Left kidney (tissue), 2 donors: ENCODE measurements around the gene ITGB2. TPM values are rescaled to one million over a fixed set of nuclear protein-coding genes. Genes with fewer than 3 reads are reported as not detected.

Experiments used
- DNase-seq: peaks from one replicate; pipeline ENCODE4 v3.0.0-alpha.2; 2013
- polyA plus RNA-seq: library from polyadenylated mRNA; unstranded; fragments of 120-200 nt; gene quantifications from one replicate; pipeline ENCODE4 v1.2.1, GENCODE V29; 2013; ENCODE audit not compliant: insufficient read length

Gene ITGB2
- polyA plus RNA-seq, 1 donor: 11.8 TPM

- no peak for DNase-seq
Measured at GRCh38 chr21:44869781-44870747, 50.6 kb downstream of the ITGB2 start.

DNA sequence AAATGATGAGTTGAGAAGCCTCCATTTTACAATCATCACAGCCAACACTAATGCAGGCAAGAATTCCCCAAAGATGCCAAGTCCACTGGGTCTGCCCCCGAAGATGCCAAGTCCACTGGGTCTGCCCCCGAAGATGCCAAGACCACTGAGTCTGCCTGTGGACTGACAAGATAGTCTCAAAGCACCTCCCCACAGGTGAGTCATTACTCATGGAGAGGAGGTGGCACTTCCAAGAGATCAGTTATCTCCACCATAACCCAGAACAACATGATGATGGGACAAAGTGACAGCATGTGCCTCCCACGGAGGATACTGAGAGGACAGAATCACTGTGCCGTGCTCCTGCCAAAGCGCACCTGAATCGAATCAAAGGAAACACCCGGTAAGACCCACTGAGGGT lies 52.0 kb downstream of the ITGB2 start:
- no peak for DNase-seq

DNA sequence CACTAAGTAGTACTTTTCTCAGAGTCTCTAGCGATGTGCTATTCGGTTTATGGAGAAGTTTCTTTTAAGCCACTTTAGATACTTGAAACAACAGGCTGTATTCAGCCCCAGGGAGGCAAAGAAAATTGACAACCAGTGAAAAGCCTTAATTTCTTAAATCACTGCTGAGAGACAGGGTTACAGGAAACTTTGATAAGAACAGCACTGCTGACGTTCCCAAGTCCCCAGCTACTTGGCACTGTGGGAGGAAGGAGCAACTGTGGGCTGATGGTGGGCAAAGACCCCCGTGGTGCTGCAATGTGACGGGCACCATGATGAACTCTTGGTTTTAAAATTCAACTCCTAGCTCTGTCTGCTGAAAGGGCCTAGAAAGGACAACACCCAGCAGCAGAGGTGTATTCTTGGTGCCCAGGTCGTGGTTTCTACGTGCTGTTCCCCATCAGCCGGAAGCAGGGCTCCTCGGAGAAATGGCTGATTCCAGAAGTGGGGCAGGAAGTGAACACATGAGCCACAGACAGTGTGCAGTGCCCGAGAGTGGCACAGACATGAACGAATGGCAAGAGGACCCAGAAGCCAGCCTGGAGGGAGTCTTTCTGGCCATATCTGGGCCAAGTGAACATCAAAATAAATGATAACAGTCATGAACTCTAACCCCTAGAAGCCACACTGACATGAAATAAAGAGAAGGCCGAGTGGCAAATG lies 52.5 kb downstream of the ITGB2 start:
- no peak for DNase-seq

DNA sequence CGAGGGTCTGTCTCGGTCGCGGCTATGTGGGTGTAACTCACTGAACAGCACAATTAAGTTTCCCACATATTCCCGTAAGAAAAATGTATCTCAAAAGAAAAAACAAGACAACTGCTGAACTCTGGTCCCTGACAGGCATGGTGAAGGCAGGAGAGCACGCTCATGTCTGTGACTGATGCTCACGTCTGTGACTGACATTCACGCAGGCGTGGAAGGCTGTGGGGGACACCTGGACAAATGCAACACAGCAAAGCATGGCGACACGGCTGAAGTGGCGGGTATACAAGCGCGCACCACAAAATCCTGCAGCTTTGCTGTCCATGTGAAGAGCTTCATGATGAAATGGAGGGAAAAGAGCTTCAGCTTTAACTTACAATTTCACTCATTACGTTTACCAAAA lies 53.2 kb downstream of the ITGB2 start:
- no peak for DNase-seq

GRCh38 chr21:44866780-44867179 lies 53.9 kb downstream of the ITGB2 start:
- DNase-seq: no peak

DNA sequence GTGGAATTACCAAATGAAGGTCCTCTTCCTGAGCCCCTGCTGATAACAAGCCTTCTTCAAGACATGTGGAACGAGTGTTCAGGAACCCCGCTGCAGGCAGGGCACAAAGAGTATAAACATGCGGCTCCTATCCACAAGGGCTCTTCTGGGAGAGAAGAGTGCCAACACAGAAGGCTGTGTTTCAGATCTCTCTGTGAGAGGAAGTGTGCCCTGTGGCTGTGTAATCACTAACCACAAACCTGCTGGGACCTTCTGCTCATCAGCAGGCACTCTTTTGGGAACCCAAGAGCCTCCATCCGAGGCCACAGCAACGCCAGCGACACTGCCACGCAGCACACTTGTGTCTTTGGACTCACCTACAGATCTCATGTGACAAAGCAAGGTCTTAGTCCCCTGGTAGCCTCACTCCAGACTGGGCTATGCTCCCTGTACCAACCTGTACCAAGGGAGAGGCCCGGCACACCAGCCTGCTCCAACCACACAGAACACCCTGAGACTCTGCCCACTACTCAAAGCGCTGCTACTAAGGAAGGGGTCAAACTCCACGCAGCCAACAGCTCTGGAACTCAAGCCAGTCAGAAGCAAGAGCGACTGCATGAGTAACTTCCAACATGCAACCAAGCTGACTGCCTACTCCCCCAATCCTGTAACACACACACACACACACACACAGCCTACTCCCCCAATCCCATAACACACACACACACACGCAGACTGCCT lies 55.0 kb downstream of the ITGB2 start:
- no peak for DNase-seq

GRCh38 chr21:44862869-44863685 lies 57.6 kb downstream of the ITGB2 start:
- DNase-seq: no peak

GRCh38 chr21:44858791-44859190 lies 61.9 kb downstream of the ITGB2 start:
- no peak for DNase-seq

- DNase-seq: no peak
Measured at GRCh38 chr21:44858291-44858690, 62.4 kb downstream of the ITGB2 start.

- no peak for DNase-seq
Measured at GRCh38 chr21:44857127-44857892, 63.4 kb downstream of the ITGB2 start.

GRCh38 chr21:44856131-44856530 lies 64.6 kb downstream of the ITGB2 start:
- no peak for DNase-seq

DNA sequence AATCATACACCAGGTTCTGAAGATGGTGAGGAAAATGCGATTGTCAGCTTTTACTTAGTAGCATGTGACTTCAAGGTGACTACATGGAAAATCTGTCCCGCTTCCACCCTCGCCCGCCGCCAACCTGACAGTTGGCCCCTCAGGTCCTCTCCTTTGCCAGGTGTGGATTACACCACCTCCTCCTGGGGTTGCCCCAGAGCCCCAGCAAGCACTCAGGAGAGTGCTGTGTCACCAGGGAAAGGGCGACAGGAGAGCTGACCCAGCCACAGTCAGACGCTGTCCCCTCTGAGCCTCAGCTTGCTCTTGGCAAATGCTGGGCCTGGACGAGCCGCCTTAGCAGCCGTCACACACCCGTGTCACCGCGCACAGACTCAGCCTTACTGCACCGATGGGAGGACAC lies 65.1 kb downstream of the ITGB2 start:
- no peak for DNase-seq

DNA sequence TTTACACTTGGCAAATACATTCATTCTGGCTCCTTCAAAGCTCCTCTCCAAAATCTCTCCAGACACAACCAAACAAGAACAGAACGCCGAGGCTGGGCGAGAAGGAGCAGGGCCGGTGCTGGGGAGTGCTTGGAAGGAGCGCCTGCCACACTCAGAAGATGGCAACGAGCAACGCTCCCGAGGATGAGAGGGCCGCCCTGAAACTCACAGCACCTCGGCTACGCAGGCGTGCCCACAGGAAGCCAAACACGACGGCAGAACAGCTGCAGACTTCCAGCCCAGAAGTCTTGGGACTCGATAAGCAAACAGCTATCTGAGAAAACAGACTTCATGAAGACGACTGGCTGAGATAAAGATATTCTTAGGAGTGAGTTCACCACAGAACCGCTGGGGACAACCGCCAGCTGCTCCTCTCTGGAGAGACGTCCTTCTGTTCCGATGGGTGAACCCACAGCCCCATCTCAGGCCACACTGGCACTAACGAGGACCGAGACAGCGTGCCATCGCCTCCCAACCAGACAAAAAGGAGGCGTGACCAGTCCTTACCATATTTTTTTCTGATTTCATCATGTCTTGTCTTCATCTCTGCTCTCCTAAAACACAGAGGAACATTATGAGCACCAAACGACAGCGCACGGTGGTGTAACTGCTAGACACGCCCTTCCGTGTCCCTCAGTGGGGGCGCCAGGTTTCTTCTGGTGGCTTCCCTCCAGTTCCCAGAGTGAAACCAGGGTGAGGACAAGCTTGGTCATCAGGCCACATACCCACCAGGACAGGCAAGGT lies 65.8 kb downstream of the ITGB2 start:
- DNase-seq: no peak

DNA sequence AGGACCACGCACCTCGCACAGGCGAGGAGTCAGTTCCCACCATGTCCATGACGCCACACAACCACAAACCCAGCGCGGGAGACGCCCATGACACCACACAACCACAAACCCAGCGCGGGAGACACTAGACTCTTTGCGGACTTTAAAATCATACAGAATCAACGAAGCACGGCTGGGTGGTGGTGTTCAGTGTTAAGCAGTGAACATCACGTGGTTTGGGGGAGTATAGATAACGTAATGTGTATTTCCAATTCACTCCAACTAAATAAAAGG lies 66.4 kb downstream of the ITGB2 start:
- DNase-seq: no peak

DNA sequence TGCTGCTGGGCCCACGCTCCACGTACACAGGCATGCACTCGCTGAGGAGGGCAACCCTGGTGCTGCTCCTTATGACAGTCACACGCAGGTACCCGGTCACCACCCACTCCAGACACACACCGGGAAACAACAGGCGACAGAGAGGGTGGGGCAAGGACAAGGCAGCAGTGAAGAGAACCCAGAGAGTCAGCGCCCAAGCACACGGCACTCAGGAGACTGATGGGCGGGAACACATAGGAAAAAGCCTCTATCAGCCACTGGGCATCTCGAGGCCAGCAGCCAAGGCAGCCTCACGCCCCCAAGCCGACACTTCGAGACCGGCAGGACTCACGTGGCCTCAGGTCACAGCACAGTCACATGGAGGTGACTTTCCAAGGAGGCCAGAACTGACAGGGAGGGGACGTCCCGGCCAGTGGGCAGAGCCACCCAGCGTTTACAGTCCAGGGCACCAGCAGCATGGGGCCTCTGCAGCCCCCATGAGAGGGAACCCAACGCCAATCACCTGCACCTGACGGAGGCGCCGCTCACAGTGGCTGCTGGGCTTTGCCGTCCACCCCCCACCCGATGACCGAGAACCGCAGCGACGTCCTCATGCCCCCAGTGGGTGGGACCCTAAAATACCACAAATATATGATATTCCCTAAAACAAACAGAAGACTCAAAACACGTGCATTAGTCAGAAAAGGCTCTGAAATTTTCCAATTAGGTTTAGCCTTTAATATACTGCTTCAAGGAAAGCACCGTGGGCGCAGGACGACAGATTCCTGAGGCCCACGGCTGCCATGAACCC lies 66.9 kb downstream of the ITGB2 start:
- DNase-seq: no peak

DNA sequence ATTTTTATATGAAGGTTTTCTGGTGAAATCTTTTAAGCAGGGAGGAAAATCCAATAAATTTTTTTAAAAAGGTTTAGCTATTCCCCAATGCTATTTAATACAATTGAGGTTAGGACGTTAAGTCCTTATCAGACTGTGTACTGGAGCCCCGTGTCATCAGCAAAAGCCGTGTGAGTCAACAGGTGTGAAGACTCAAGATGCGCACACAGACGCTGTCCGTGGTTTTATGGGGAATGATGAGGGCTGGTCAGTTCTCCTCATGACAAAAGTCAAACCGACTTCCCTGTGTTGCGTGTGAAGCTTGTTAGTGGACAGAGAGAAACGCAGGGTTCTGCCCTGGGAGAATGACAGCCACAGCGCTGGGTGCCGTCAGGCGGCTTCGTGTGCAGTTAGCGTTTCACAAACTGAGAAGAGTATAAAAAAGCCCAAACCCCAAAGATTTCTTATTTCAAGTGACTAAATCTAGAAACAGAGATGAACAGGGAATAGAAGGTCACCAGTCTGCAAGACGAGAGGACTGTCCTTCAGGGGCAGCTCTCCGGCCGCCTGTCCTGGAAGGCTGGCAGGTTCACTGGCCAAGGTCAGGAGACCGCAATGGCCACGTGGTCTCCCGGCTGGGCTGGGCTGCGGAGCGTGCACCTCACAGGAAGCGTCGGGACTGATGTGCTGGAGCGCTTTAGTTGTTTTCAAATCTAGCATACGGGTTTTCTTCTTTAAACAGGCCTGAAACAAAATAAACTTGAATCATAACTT lies 69.6 kb downstream of the ITGB2 start:
- no peak for DNase-seq

- no peak for DNase-seq
Measured at GRCh38 chr21:44850208-44850800, 70.4 kb downstream of the ITGB2 start.

- DNase-seq: no peak
Measured at GRCh38 chr21:44849616-44850130, 71.0 kb downstream of the ITGB2 start.
